A549 (cell line): ENCODE data around the gene ARFGAP2. TPM values are rescaled to one million over a fixed set of nuclear protein-coding genes. Genes with fewer than 3 reads are reported as not detected.

Experiments used
- ATAC-seq, 2 experiments: fragments of 200-7000 bp in 1 of 2; fragments of >200 bp in 1 of 2; cut with Nextera tagmentation in 1 of 2; cut with Tn5 transposase in 1 of 2; 3 replicates each; pipeline versions ENCODE4 v1.8.0 to v1.9.1; 2018 to 2020; ENCODE audit warnings: mild to moderate bottlenecking in 1 of 2, moderate library complexity in 1 of 2
- CTCF ChIA-PET: fragments of 300-600 bp; sonication (Branson Sonifier 250); formaldehyde crosslinking; extraction: SDS; loops from one replicate; lab custom pipeline; 2021; ENCODE audit warnings: antibody characterized with exemption, inconsistent platforms; lab: Yijun Ruan, JAX
- POLR2A ChIA-PET: fragments of 350-600 bp; formaldehyde crosslinking; extraction: SDS; loops from one replicate; lab custom pipeline; 2021; ENCODE audit warnings: antibody characterized with exemption, inconsistent platforms; lab: Yijun Ruan, JAX
- DNase-seq, 2 experiments: peaks; one replicate each; pipeline versions ENCODE4 v3.0.0 to v3.0.0-alpha.2; 2011 to 2016; ENCODE audit warnings: low read depth in 1 of 2, low spot score in 1 of 2
- FAIRE-seq: peaks from 2 replicates; lab custom pipeline; 2011; peaks lifted over from hg19 to GRCh38; lab: Jason Lieb, UNC
- H3K27ac ChIP-seq, 2 experiments: fragments of >200 bp; sonication (Bioruptor Twin); formaldehyde crosslinking; 3 replicates each; pipeline ENCODE4 v1.5.1; 2016 to 2017
- H3K4me1 ChIP-seq: fragments of >200 bp; sonication (Bioruptor Twin); formaldehyde crosslinking; 3 replicates; pipeline ENCODE4 v1.6.1; 2016
- H3K4me2 ChIP-seq: fragments of >200 bp; sonication (Bioruptor Twin); formaldehyde crosslinking; 3 replicates; pipeline ENCODE4 v1.6.1; 2016
- H3K4me3 ChIP-seq: fragments of >200 bp; sonication (Bioruptor Twin); formaldehyde crosslinking; 3 replicates; pipeline ENCODE4 v1.5.1; 2016
- H3K9me3 ChIP-seq: fragments of >200 bp; sonication (Bioruptor Twin); formaldehyde crosslinking; 3 replicates; pipeline ENCODE4 v1.6.1; 2016
- BCL3 ChIP-seq: fragments of >200 bp; sonication (Bioruptor Twin); formaldehyde crosslinking; IDR thresholded peaks from 3 replicates; pipeline ENCODE4 v1.6.1; 2016
- EP300 ChIP-seq, 2 experiments: fragments of >200 bp; sonication (Bioruptor Twin); formaldehyde crosslinking; IDR thresholded peaks; 2 replicates in 1 of 2; 3 replicates in 1 of 2; pipeline ENCODE4 v1.6.1; 2016 to 2017
- HOXB5 ChIP-seq: fragments of 250-450 bp; sonication (Bioruptor Pico); IDR thresholded peaks from 2 replicates; pipeline ENCODE4 v1.5.0; 2020; ENCODE audit warnings: mild to moderate bottlenecking, moderate library complexity
- PBX3 ChIP-seq: IDR thresholded peaks from 2 replicates; pipeline ENCODE4 v1.6.1; 2012
- POLR2AphosphoS2 ChIP-seq: conservative IDR thresholded peaks from 2 replicates; pipeline ENCODE4 v1.6.1; 2012; ENCODE audit warnings: low read length, improper control_type of control experiment, inconsistent platforms
- RAD21 ChIP-seq, 2 experiments: fragments of >200 bp in 1 of 2; sonication (Bioruptor Twin) in 1 of 2; formaldehyde crosslinking in 1 of 2; IDR thresholded peaks in 1 of 2; conservative IDR thresholded peaks in 1 of 2; 2 replicates in 1 of 2; 3 replicates in 1 of 2; pipeline ENCODE4 v1.6.1; 2012 to 2018; ENCODE audit warnings: inconsistent platforms in 1 of 2
- RFX5 ChIP-seq: fragments of 450-650 bp; IDR thresholded peaks from 2 replicates; pipeline ENCODE4 v1.7.1; 2014; ENCODE audit warnings: antibody characterized with exemption, mild to moderate bottlenecking, moderate library complexity
- SMC3 ChIP-seq: fragments of >200 bp; sonication (Bioruptor Twin); formaldehyde crosslinking; IDR thresholded peaks from 3 replicates; pipeline ENCODE4 v1.6.1; 2018; ENCODE audit warnings: inconsistent platforms
- ZFP36 ChIP-seq: fragments of 450-650 bp; IDR thresholded peaks from 2 replicates; pipeline ENCODE4 v1.6.1; 2014; ENCODE audit warnings: borderline replicate concordance; ENCODE audit not compliant: partially characterized antibody
- ZSCAN20 ChIP-seq: fragments of 250-450 bp; sonication (Bioruptor Pico); IDR thresholded peaks from 2 replicates; pipeline ENCODE4 v1.8.0; 2022; ENCODE audit warnings: mild to moderate bottlenecking, moderate library complexity
- WGBS: methylation state at CpG from one replicate; pipeline ENCODE4 v1.1.6; 2017; ENCODE audit errors: missing lambda C conversion rate; 5-methylcytosine and 5-hydroxymethylcytosine counted together
- polyA plus RNA-seq, 4 experiments: library from polyadenylated mRNA; depleted of rRNA in 3 of 4; stranded (reverse); fragments of >200 nt; fragmentation: RNase III in 1 of 4; extraction: RNeasy Plus Mini Kit Qiagen cat#74134 plus additional on column Dnase treatment in 1 of 4; gene quantifications; 2 replicates in 3 of 4; 3 replicates in 1 of 4; pipeline ENCODE4 v1.2.3, GENCODE V29; 2011 to 2017
- TF ChIP-seq, protein P1 (sequence below): fragments of >200 bp; sonication (Bioruptor Twin); formaldehyde crosslinking; IDR thresholded peaks from 3 replicates; pipeline ENCODE4 v1.5.1; 2016
- TF ChIP-seq, protein P2 (sequence below): fragments of 250-450 bp; sonication (Bioruptor Pico); IDR thresholded peaks from 2 replicates; pipeline ENCODE4 v1.5.0; 2021; ENCODE audit warnings: mild to moderate bottlenecking, moderate library complexity, borderline replicate concordance

ARFGAP2 gene
- polyA plus RNA-seq, 2 of the 4 experiments (the other 2 are of a cell fraction): 29.5 to 34.0 TPM

GRCh38 chr11:47152953-47153950, 23.4 kb downstream of the ARFGAP2 start:
- WGBS: 47% methylated on average over 11 of the region's 11 CpGs
- DNase-seq (peak; percentile 77 to 87), FAIRE-seq (peak; percentile 32)
- Histone ChIP-seq H3K4me2 (no peak overlapping the region), H3K9me3 (no peaks in the 10 kb centered on the region)
- TF ChIP-seq POLR2AphosphoS2 (no peak), ZFP36 (peak; percentile 5), RAD21 (conservative IDR thresholded peaks at IDR 0.05 in 1 of 2, IDR thresholded peaks at IDR 0.05 in 1 of 2) (peak; percentile 94), SMC3 (peak; percentile 94)
- TF ChIP-seq, protein P1, sequence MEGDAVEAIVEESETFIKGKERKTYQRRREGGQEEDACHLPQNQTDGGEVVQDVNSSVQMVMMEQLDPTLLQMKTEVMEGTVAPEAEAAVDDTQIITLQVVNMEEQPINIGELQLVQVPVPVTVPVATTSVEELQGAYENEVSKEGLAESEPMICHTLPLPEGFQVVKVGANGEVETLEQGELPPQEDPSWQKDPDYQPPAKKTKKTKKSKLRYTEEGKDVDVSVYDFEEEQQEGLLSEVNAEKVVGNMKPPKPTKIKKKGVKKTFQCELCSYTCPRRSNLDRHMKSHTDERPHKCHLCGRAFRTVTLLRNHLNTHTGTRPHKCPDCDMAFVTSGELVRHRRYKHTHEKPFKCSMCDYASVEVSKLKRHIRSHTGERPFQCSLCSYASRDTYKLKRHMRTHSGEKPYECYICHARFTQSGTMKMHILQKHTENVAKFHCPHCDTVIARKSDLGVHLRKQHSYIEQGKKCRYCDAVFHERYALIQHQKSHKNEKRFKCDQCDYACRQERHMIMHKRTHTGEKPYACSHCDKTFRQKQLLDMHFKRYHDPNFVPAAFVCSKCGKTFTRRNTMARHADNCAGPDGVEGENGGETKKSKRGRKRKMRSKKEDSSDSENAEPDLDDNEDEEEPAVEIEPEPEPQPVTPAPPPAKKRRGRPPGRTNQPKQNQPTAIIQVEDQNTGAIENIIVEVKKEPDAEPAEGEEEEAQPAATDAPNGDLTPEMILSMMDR: peak; percentile 91
- TF ChIP-seq, all 56 proteins: peak for 4
- ChIA-PET CTCF (interaction anchor here (0.5 to 6.7 kb wide), 81 partner anchors 9 to 764 kb away, joined by 3 to 120 read pairs (median 4); partner anchors contain the start of genes CKAP5, CSTPP1 and PACSIN3), POLR2A (interaction anchor here (1.1 kb wide), 1 partner anchor 236 kb away, joined by 3 read pairs; no protein-coding TSS in a partner anchor)
- H3K4me1 ChIP-seq: no peaks in the 10 kb centered on the region
- no peak overlapping the region for H3K27ac ChIP-seq
- H3K4me3 ChIP-seq: no peak overlapping the region
- peak; percentile 77 to 87 for ATAC-seq

DNA sequence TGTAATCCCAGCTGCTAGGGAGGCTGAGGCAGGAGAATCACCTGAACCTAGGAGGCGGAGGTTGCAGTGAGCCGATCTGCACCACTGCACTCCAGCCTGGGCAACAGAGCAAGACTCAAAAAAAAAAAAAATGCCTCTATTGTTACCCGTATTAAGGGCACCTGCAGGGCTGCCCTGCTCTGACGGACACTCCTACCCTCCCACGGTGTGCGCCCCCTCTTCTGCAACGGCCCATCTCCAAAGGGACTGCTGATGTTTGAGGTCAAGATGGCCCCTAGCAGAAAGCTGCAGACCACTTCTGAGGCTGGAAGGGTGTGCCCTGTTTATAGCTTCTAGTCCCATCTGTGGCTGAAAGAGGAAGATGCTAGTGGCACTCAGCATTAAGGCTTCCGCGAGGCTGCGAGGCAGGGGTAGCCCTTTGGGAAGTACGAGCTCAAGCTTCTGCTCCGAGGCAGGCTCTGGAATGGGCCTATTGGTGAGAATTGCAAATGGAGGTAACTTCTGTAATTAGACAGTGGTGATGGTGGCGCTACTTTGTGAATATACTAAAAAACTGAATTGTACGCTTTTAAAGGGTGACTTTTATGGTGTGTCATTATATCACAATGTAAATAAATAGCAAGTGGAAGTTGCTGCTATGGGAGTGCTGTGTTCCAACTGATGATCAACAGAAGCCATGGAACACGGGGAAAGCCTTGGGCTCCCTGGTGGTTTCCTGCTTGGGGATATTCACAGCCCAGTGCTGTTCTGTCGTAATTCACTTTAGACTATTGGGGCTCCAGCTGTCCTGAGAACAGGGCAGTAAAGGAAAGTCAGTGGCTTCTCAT, 24.3 kb downstream of the ARFGAP2 start:
- DNase-seq: no peak
- Histone ChIP-seq H3K9me3 (no peaks in the 10 kb centered on the region), H3K27ac (no peak overlapping the region), H3K4me3 (no peak overlapping the region), H3K4me1 (no peaks in the 10 kb centered on the region), H3K4me2 (no peak overlapping the region)
- ChIA-PET POLR2A (interaction anchor here (1.1 kb wide), 1 partner anchor 235 kb away, joined by 3 read pairs; no protein-coding TSS in a partner anchor), CTCF (interaction anchor here (0.6 to 6.7 kb wide), 68 partner anchors 10 to 409 kb away, joined by 3 to 120 read pairs (median 4); partner anchors contain the start of genes CSTPP1 and PACSIN3)
- no peak for FAIRE-seq
- WGBS: 90% methylated on average over 16 of the region's 16 CpGs
- peak in 1 of 2 experiments; percentile 13; a peak in 3 of 6 replicates for ATAC-seq
- no peak for TF ChIP-seq EP300 (IDR thresholded peaks at IDR 0.05)
- TF ChIP-seq HOXB5 (CRISPR knock-in tag): no peak
- no peak for TF ChIP-seq RFX5
- no peak for TF ChIP-seq ZSCAN20
- TF ChIP-seq, protein P2, sequence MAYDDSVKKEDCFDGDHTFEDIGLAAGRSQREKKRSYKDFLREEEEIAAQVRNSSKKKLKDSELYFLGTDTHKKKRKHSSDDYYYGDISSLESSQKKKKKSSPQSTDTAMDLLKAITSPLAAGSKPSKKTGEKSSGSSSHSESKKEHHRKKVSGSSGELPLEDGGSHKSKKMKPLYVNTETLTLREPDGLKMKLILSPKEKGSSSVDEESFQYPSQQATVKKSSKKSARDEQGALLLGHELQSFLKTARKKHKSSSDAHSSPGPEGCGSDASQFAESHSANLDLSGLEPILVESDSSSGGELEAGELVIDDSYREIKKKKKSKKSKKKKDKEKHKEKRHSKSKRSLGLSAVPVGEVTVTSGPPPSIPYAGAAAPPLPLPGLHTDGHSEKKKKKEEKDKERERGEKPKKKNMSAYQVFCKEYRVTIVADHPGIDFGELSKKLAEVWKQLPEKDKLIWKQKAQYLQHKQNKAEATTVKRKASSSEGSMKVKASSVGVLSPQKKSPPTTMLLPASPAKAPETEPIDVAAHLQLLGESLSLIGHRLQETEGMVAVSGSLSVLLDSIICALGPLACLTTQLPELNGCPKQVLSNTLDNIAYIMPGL (CRISPR knock-in tag): no peak
- TF ChIP-seq BCL3: no peak
- no peak for TF ChIP-seq PBX3
